CD14-positive monocyte (primary cell): ENCODE data around the gene CD2AP. TPM values are rescaled to one million over a fixed set of nuclear protein-coding genes. Genes with fewer than 3 reads are reported as not detected.

Experiments
- DNase-seq, 3 donors: peaks; one replicate each; pipeline ENCODE4 v3.0.0-alpha.2; 2011 to 2022
- H2AFZ ChIP-seq: 2 replicates; pipeline ENCODE4 v1.6.0; 2012; ENCODE audit warnings: mild to moderate bottlenecking, low read depth, low read length, inconsistent platforms; ENCODE audit not compliant: insufficient read depth, poor library complexity, severe bottlenecking
- H3K27ac ChIP-seq, 2 donors: 1 replicate in 1 of 2; 2 replicates in 1 of 2; pipeline ENCODE4 v1.5.1; 2012 to 2013; ENCODE audit warnings: low read length in 2 of 2, control low read depth in 1 of 2, inconsistent platforms in 1 of 2, low read depth in 1 of 2, mild to moderate bottlenecking in 1 of 2
- H3K27me3 ChIP-seq, 2 donors: one replicate each; pipeline versions ENCODE4 v1.6.0 to v1.6.1; 2011 to 2013; ENCODE audit warnings: low read length in 2 of 2; ENCODE audit not compliant: control insufficient read depth in 2 of 2, insufficient read depth in 2 of 2
- H3K36me3 ChIP-seq, 2 donors: replicated peaks in 1 of 2; 1 replicate in 1 of 2; 2 replicates in 1 of 2; pipeline versions ENCODE4 v1.5.1 to v1.6.1; 2012 to 2013; ENCODE audit warnings: low read length in 2 of 2, control low read depth in 1 of 2, inconsistent platforms in 1 of 2, mild to moderate bottlenecking in 1 of 2; ENCODE audit not compliant: insufficient read depth in 2 of 2, control insufficient read depth in 1 of 2
- H3K4me1 ChIP-seq, 2 donors: 1 replicate in 1 of 2; 2 replicates in 1 of 2; pipeline versions ENCODE4 v1.5.1 to v1.6.1; 2012 to 2013; ENCODE audit warnings: low read length in 2 of 2, control low read depth in 1 of 2, inconsistent platforms in 1 of 2, mild to moderate bottlenecking in 1 of 2, moderate library complexity in 1 of 2; ENCODE audit not compliant: insufficient read depth in 2 of 2, control insufficient read depth in 1 of 2
- H3K4me2 ChIP-seq: replicated peaks from 2 replicates; pipeline ENCODE3; 2012; ENCODE audit warnings: low read length, moderate library complexity, mild to moderate bottlenecking; ENCODE audit not compliant: poor library complexity, severe bottlenecking; ENCODE audit errors: extremely low read depth
- H3K4me3 ChIP-seq, 3 experiments: fragments of 200-600 bp in 1 of 3; sonication (generic) in 1 of 3; replicated peaks in 1 of 3; 1 replicate in 2 of 3; 2 replicates in 1 of 3; pipeline ENCODE4 v1.5.1; 2011 to 2013; ENCODE audit warnings: low read length in 3 of 3, mild to moderate bottlenecking in 3 of 3, control low read depth in 2 of 3, low read depth in 2 of 3, inconsistent platforms in 1 of 3, moderate library complexity in 1 of 3
- H3K79me2 ChIP-seq: 2 replicates; pipeline ENCODE4 v1.6.0; 2012; ENCODE audit warnings: mild to moderate bottlenecking, control low read depth, inconsistent platforms, low read length, moderate library complexity; ENCODE audit not compliant: insufficient read depth
- H3K9ac ChIP-seq: 2 replicates; pipeline ENCODE4 v1.6.0; 2017; ENCODE audit warnings: low read length, mild to moderate bottlenecking; ENCODE audit not compliant: insufficient read depth, poor library complexity, severe bottlenecking
- H3K9me3 ChIP-seq, 2 donors: replicated peaks in 1 of 2; 1 replicate in 1 of 2; 2 replicates in 1 of 2; pipeline versions ENCODE4 v1.5.1 to v1.6.1; 2012 to 2013; ENCODE audit warnings: low read length in 2 of 2, control low read depth in 1 of 2; ENCODE audit not compliant: control insufficient read depth in 1 of 2, insufficient read depth in 1 of 2
- H4K20me1 ChIP-seq: 2 replicates; pipeline ENCODE4 v1.6.0; 2012; ENCODE audit warnings: mild to moderate bottlenecking, low read length, control low read depth, moderate library complexity; ENCODE audit not compliant: insufficient read depth
- H3K27ac Mint-ChIP-seq, 7 donors: one replicate each; pipeline ENCODE4 v1.8.0; 2020; ENCODE audit warnings: mild to moderate bottlenecking in 7 of 7, mixed read lengths in 7 of 7, moderate library complexity in 6 of 7, inconsistent platforms in 2 of 7
- H3K27me3 Mint-ChIP-seq, 3 donors: one replicate each; pipeline ENCODE4 v1.8.0; 2021 to 2022; ENCODE audit warnings: low read depth in 3 of 3, mild to moderate bottlenecking in 3 of 3, mixed read lengths in 3 of 3, moderate library complexity in 3 of 3, inconsistent platforms in 1 of 3
- H3K36me3 Mint-ChIP-seq, 2 donors: one replicate each; pipeline ENCODE4 v1.8.0; 2020; ENCODE audit warnings: mixed read lengths in 2 of 2, inconsistent platforms in 1 of 2, mild to moderate bottlenecking in 1 of 2
- H3K4me1 Mint-ChIP-seq: one replicate; pipeline ENCODE4 v1.8.0; 2020; ENCODE audit warnings: mild to moderate bottlenecking, mixed read lengths
- H3K4me3 Mint-ChIP-seq, 2 donors: one replicate each; pipeline ENCODE4 v1.8.0; 2020; ENCODE audit warnings: mild to moderate bottlenecking in 2 of 2, mixed read lengths in 2 of 2, moderate library complexity in 1 of 2
- H3K9me3 Mint-ChIP-seq, 7 donors: one replicate each; pipeline ENCODE4 v1.8.0; 2020 to 2022; ENCODE audit warnings: mixed read lengths in 7 of 7, mild to moderate bottlenecking in 6 of 7, moderate library complexity in 6 of 7, inconsistent platforms in 2 of 7
- WGBS: methylation state at CpG from one replicate; pipeline ENCODE4 v1.1.5; 2013; ENCODE audit warnings: missing lambda C conversion rate; ENCODE audit not compliant: insufficient coverage; 5-methylcytosine and 5-hydroxymethylcytosine counted together
- intact Hi-C, 2 donors: fragments of 100-400 bp; cut with micrococcal nuclease; formaldehyde crosslinking; loops; one replicate each; pipeline versions ENCODE4 v1.15.0 to v1.15.1; 2023
- polyA plus RNA-seq, 3 donors: library from polyadenylated mRNA; depleted of rRNA in 1 of 3; unstranded in 2 of 3; stranded (reverse) in 1 of 3; fragments of 300-500 nt in 2 of 3; fragments of >200 nt in 1 of 3; fragmentation: Illumina TruSeq in 2 of 3; gene quantifications; 1 replicate in 2 of 3; 2 replicates in 1 of 3; pipeline ENCODE4 v1.2.3, GENCODE V29; 2012 to 2021
- TF ChIP-seq, protein P1 (sequence below): fragments of 200-600 bp; IDR thresholded peaks from one replicate; pipeline ENCODE4 v1.8.0; 2022; ENCODE audit warnings: antibody characterized with exemption, mild to moderate bottlenecking

Gene CD2AP
- polyA plus RNA-seq, 3 donors = 1.5 to 2.4 (median 2.0) TPM

DNA sequence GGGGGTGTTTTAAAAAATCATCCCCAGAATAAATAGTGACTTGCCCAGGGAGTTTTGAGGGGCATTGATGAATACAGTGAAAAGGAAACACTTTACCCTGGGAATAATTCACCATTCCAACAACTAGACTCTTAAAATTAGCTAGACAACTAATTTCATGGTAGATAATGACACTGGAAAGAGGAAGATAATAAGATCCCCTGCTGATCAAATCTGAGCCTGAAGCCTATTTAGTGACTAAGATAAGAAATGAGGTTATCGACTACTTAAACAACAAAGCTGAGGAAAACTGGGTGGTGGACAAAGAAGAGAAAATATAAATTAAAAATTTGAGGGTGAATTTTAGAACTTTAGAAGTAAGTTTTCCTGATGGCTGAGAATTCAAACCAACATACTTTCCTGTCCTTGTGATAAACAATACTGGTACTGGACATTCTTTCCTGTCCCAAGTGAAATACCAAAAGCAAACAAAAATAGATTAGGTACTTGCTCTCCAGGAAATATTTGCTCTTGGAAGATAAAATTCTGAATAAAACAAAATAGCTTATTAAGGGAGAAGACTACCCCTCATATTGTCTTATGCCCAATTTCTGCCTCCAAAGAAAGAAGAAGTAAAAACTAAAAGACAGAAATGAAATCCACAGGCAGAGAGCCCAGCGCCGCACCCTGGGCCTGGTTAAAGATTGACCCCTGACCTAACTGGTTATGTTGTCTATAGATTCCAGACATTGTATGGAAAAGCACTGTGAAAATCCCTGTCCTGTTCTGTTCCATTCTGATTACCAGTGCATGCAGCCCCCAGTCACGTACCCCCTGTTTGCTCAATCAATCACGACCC lies 156.8 kb downstream of the CD2AP start:
- Mint-ChIP-seq H3K27ac (no peak overlapping the region), H3K4me1 (peaks cover 2% of the 10 kb centered on the region), H3K9me3 (peaks cover 0 to 4% (median 2%) of the 10 kb centered on the region in 7 donors), H3K4me3 (no peak overlapping the region), H3K27me3 (peaks cover 0 to 3% (median 2%) of the 10 kb centered on the region in 3 donors), H3K36me3 (no peaks in the 10 kb centered on the region)
- 100% methylated on average over 2 of the region's 5 CpGs for WGBS
- H3K79me2 ChIP-seq = no peaks in the 10 kb centered on the region
- no peaks in the 10 kb centered on the region for H4K20me1 ChIP-seq
- no peak for DNase-seq
- no peaks in the 10 kb centered on the region for H3K4me1 ChIP-seq
- intact Hi-C loops = loop anchor here in 1 of 2 donors (5.0 kb wide), 1 partner anchor 148 kb away; the partner anchor contains the start of gene OPN5
- H3K9me3 ChIP-seq = no peaks in the 10 kb centered on the region
- no peak overlapping the region for H3K4me2 ChIP-seq
- H3K27ac ChIP-seq = no peak overlapping the region
- no peak overlapping the region for H3K9ac ChIP-seq
- TF ChIP-seq, protein P1, sequence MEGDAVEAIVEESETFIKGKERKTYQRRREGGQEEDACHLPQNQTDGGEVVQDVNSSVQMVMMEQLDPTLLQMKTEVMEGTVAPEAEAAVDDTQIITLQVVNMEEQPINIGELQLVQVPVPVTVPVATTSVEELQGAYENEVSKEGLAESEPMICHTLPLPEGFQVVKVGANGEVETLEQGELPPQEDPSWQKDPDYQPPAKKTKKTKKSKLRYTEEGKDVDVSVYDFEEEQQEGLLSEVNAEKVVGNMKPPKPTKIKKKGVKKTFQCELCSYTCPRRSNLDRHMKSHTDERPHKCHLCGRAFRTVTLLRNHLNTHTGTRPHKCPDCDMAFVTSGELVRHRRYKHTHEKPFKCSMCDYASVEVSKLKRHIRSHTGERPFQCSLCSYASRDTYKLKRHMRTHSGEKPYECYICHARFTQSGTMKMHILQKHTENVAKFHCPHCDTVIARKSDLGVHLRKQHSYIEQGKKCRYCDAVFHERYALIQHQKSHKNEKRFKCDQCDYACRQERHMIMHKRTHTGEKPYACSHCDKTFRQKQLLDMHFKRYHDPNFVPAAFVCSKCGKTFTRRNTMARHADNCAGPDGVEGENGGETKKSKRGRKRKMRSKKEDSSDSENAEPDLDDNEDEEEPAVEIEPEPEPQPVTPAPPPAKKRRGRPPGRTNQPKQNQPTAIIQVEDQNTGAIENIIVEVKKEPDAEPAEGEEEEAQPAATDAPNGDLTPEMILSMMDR = no peak
- H3K36me3 ChIP-seq = no peaks in the 10 kb centered on the region
- no peaks in the 10 kb centered on the region for H3K27me3 ChIP-seq
- no peak overlapping the region for H3K4me3 ChIP-seq
- no peak overlapping the region for H2AFZ ChIP-seq

DNA sequence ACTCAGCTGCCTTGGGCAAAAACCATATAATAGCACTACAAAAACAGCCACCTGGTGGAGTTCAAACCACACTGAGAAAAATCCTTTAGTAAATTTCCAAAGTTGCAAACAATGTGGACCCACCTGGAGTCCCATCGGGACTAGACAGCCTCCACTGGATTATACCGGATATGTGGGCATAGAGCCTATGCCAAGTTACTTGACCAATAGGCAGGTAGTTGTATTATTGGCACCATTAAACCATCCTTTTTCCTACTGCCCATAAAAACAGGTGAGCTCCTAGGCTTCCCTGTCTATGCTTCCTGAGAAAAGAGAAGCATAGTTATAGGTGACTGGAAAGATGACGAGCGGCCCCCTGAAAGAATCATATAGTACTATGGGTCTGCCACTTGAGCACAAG lies 169.1 kb downstream of the CD2AP start:
- Mint-ChIP-seq H3K4me3 (no peak overlapping the region), H3K27me3 (no peaks in the 10 kb centered on the region), H3K9me3 (peaks cover 0 to 5% (median 2%) of the 10 kb centered on the region in 7 donors), H3K27ac (no peak overlapping the region), H3K36me3 (no peaks in the 10 kb centered on the region), H3K4me1 (peaks cover 12% of the 10 kb centered on the region)
- Histone ChIP-seq H3K27ac (no peak overlapping the region), H4K20me1 (no peaks in the 10 kb centered on the region), H3K9ac (no peak overlapping the region), H3K27me3 (no peaks in the 10 kb centered on the region), H3K9me3 (no peaks in the 10 kb centered on the region), H3K79me2 (no peaks in the 10 kb centered on the region), H3K4me3 (no peak overlapping the region), H3K4me1 (peaks cover 8 to 12% of the 10 kb centered on the region in 2 donors), H3K36me3 (no peaks in the 10 kb centered on the region), H2AFZ (no peak overlapping the region), H3K4me2 (no peak overlapping the region)
- TF ChIP-seq, protein P1 = no peak
- WGBS = no CpG with 5 or more reads among the region's 4 CpGs
- no peak for DNase-seq
- intact Hi-C loops = no loop called here
